GM23338 (cell line): ENCODE results near the gene ZNF398.

ENCODE experiments used
- EZH2 ChIP-seq: fragments of 200-600 bp; sonication (generic); IDR thresholded peaks from one replicate; pipeline ENCODE4 v1.8.0; 2017; ENCODE audit warnings: antibody characterized with exemption, mild to moderate bottlenecking, low read depth; ENCODE audit not compliant: unreplicated experiment
- EZH2phosphoT487 ChIP-seq: fragments of 200-600 bp; sonication (generic); IDR thresholded peaks from one replicate; pipeline ENCODE4 v1.8.1; 2018; ENCODE audit warnings: antibody characterized with exemption; ENCODE audit not compliant: unreplicated experiment
- JUNB ChIP-seq: IDR thresholded peaks from one replicate; pipeline ENCODE4 v1.6.1; 2016; ENCODE audit warnings: antibody characterized with exemption; ENCODE audit not compliant: unreplicated experiment
- NANOG ChIP-seq: IDR thresholded peaks from 2 replicates; pipeline ENCODE4 v1.6.1; 2016; ENCODE audit warnings: antibody characterized with exemption, borderline replicate concordance
- POLR2AphosphoS5 ChIP-seq: IDR thresholded peaks from 2 replicates; pipeline ENCODE4 v1.6.1; 2016; ENCODE audit warnings: antibody characterized with exemption, low read depth
- ZNF331 ChIP-seq: fragments of 250-450 bp; sonication (Bioruptor Pico); IDR thresholded peaks from 2 replicates; pipeline ENCODE4 v1.5.0; 2020; ENCODE audit warnings: low read depth, mild to moderate bottlenecking, moderate library complexity
- ZNF462 ChIP-seq: fragments of 250-450 bp; sonication (Bioruptor Pico); IDR thresholded peaks from 2 replicates; pipeline ENCODE4 v1.5.0; 2020; ENCODE audit warnings: mild to moderate bottlenecking, moderate library complexity
- TF ChIP-seq, protein P1 (sequence below), 2 experiments: fragments of 200-600 bp in 1 of 2; sonication (generic) in 1 of 2; conservative IDR thresholded peaks; 2 replicates each; pipeline versions ENCODE4 v1.5.1 to v1.6.1; 2016 to 2017; ENCODE audit warnings: antibody characterized with exemption in 2 of 2, low read depth in 2 of 2, mild to moderate bottlenecking in 2 of 2, moderate library complexity in 1 of 2

- TF ChIP-seq JUNB: no peak
- TF ChIP-seq, protein P1, sequence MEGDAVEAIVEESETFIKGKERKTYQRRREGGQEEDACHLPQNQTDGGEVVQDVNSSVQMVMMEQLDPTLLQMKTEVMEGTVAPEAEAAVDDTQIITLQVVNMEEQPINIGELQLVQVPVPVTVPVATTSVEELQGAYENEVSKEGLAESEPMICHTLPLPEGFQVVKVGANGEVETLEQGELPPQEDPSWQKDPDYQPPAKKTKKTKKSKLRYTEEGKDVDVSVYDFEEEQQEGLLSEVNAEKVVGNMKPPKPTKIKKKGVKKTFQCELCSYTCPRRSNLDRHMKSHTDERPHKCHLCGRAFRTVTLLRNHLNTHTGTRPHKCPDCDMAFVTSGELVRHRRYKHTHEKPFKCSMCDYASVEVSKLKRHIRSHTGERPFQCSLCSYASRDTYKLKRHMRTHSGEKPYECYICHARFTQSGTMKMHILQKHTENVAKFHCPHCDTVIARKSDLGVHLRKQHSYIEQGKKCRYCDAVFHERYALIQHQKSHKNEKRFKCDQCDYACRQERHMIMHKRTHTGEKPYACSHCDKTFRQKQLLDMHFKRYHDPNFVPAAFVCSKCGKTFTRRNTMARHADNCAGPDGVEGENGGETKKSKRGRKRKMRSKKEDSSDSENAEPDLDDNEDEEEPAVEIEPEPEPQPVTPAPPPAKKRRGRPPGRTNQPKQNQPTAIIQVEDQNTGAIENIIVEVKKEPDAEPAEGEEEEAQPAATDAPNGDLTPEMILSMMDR (conservative IDR thresholded peaks at IDR 0.05; ENCODE audit: low read depth in 2 of 2): no peak
- TF ChIP-seq NANOG: no peak
- no peak for TF ChIP-seq EZH2
- TF ChIP-seq POLR2AphosphoS5: no peak
- no peak for TF ChIP-seq EZH2phosphoT487
- TF ChIP-seq ZNF462 (CRISPR knock-in tag): no peak
- no peak for TF ChIP-seq ZNF331 (CRISPR knock-in tag)
Observed at GRCh38 chr7:149214020-149214720, 66.9 kb downstream of the ZNF398 start.
